Motor neuron (in vitro differentiated cells): Measurements from ENCODE around the gene ZBTB24. TPM values are rescaled to one million over a fixed set of nuclear protein-coding genes. Genes with fewer than 3 reads are reported as not detected.

Source experiments
- ATAC-seq, 8 experiments: fragments of 200-7000 bp; cut with Tn5 transposase; replicated peaks in 6 of 8; 2 replicates each; pipeline ENCODE4 v1.8.0; 2021; ENCODE audit warnings: mild to moderate bottlenecking in 8 of 8, moderate library complexity in 8 of 8
- H3K27ac ChIP-seq, 2 donors: fragments of 250-450 bp; sonication (Bioruptor Pico); 2 replicates each; pipeline ENCODE4 v1.9.0; 2021; ENCODE audit warnings: antibody characterized with exemption in 2 of 2, mild to moderate bottlenecking in 2 of 2, moderate library complexity in 1 of 2
- H3K4me1 ChIP-seq, 2 donors: fragments of 250-450 bp; sonication (Bioruptor Pico); replicated peaks in 1 of 2; 2 replicates each; pipeline ENCODE4 v1.6.1; 2021; ENCODE audit warnings: antibody characterized with exemption in 2 of 2, mild to moderate bottlenecking in 2 of 2, moderate library complexity in 1 of 2
- H3K4me3 ChIP-seq, 5 donors: fragments of 250-450 bp; sonication (Bioruptor Pico); 2 replicates each; pipeline ENCODE4 v1.9.0; 2021; ENCODE audit warnings: antibody characterized with exemption in 5 of 5, mild to moderate bottlenecking in 5 of 5, moderate library complexity in 4 of 5
- WGBS, 10 experiments: fragments of 450-650 bp; shearing (Covaris generic); methylation state at CpG; one replicate each; pipeline ENCODE4 v1.0.0; 2022; 5-methylcytosine and 5-hydroxymethylcytosine counted together
- in situ Hi-C, 9 experiments: fragments of 400-800 bp; cut with MboI; loops; one replicate each; pipeline ENCODE4 v1.15.0; 2021; ENCODE audit warnings: low sequenced_read_pairs in 9 of 9, low pct_unique_long_range_greater_than_20kb in 2 of 9; ENCODE audit not compliant: unreplicated experiment in 9 of 9
- total RNA-seq, 8 experiments: library from RNA; unstranded; fragments of 300-600 nt; gene quantifications; 2 replicates each; pipeline versions ENCODE4 v1.2.3 to v1.2.4, GENCODE V29; 2022

ZBTB24 gene
- total RNA-seq, 8 experiments from 2014 or later = 5.1 to 17.4 (median 7.9) TPM

DNA sequence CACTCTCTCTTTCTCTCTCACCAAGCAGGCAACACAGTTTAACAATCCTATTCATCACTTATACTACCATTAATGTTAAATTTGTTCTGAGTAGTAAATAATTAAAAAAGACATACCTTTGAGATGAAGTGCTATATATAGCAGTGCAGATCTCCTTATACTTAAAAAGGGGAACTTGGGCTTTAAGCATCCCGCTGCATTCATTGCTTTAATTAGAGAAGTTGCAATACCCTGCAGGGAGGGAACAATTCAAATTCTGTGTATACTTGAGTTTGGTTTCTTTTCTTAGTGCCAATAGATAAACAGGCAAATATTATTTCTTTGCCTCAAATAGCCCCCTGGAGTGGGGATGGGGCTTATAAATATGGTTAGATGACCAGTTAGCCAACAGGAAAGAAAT, 10.8 kb upstream of the ZBTB24 start:
- no peak overlapping the region for H3K4me3 ChIP-seq
- peaks cover 13 to 14% of the 10 kb centered on the region in 2 donors for H3K4me1 ChIP-seq
- ATAC-seq = no peak
- H3K27ac ChIP-seq = no peak overlapping the region
- WGBS, 10 experiments = 80 to 100% (median 95%) methylated on average over 1 of the region's 1 CpG; no CpG with 5 or more reads in 2 of the 10 experiments
- in situ Hi-C loops = no loop called here

DNA sequence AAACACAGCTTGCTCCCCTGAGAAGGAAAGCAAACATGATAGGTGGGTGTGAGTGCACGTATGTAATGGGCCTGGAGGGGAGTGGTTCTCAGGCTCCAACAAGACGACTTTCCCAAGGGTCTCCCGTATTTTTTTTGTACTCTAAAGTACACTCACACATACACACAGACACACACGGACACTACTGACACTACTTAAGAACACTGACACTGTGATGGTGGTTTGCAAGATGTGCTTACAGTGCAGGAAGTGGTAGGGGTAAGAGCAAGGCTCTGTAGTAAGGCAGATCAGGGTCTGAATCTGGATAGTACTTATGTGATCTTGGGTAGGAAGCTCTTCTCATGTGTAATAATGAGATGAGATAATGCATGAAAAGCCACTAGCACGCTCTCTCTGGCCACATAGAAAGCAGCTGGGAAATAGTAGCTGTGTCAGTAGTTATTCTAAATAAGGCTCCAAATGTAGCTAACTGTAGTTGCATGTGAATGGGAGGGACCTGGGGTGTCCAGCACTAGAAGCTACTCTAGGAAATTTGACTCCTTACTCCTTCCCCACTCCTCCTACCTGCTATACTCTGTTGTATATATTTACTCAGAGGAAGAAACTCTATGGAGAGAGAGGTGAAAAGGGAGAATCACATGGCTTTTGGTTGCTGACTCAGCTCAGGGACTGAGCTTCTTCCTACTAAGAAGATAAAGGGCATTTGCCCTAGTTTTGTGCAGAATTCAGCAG, 8.4 kb upstream of the ZBTB24 start:
- in situ Hi-C loops = no loop called here
- ATAC-seq = peak; percentile 70 to 92 (median 87)
- no peak overlapping the region for H3K4me3 ChIP-seq
- 7 to 83% (median 40%) methylated on average over 1 to 4 of the region's 5 CpGs; no CpG with 5 or more reads in 3 of the 10 experiments for WGBS, 10 experiments
- peak overlapping the region in 1 of 2 donors; percentile 40 for H3K27ac ChIP-seq
- peaks cover 13 to 14% of the 10 kb centered on the region in 2 donors for H3K4me1 ChIP-seq

GRCh38 chr6:109490713-109491112, 7.7 kb upstream of the ZBTB24 start:
- Histone ChIP-seq H3K4me3 (no peak overlapping the region), H3K4me1 (peaks cover 9 to 14% of the 10 kb centered on the region in 2 donors), H3K27ac (no peak overlapping the region)
- WGBS, 10 experiments = 0 to 70% (median 36%) methylated on average over 1 to 2 of the region's 2 CpGs; no CpG with 5 or more reads in 5 of the 10 experiments
- in situ Hi-C loops = no loop called here
- peak in 5 of 8 experiments; percentile 24 to 44 (median 29) for ATAC-seq

DNA sequence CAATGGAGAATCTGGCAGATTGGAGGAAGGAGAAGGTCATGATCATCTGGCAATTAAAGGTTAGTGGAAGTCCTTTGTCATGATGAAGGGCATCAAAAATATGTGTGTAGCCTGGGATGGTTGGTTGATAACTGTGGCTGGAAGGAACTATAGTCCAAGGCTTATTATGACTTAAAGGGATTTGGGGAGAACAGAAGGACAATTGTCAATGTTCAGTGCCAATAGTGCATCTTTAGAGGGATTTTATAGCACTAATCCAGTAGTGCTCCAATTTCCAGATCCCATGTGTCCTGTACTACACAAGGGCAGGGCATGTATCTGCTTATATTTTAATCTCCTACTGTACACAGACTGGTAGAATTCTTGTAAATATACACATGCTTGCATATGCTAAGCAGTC, 5.0 kb upstream of the ZBTB24 start:
- no peak overlapping the region for H3K4me3 ChIP-seq
- in situ Hi-C loops = no loop called here
- no peak overlapping the region for H3K27ac ChIP-seq
- ATAC-seq = peak in 1 of 8 experiments; percentile 25
- H3K4me1 ChIP-seq = peaks cover 9 to 14% of the 10 kb centered on the region in 2 donors

DNA sequence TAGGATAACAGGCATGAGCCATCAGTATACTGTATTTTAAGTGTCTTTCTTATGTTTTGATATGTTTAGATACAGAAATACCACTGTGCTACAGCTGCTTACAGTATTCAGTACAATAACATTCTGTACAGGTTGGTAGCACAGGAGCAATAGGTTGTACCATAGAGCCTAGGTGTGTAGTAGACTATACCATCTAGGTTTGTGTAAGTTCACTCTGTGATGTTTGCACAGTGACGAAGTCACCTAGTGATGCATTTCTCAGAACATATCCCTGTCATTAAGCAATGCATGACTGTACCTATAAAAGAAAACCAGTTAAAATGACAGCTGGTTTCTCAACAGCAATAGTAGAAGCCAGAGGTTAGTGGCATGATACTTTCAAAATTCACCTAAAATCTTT, 3.0 kb upstream of the ZBTB24 start:
- Histone ChIP-seq H3K4me1 (peaks cover 8 to 17% of the 10 kb centered on the region in 2 donors), H3K4me3 (no peak overlapping the region), H3K27ac (no peak overlapping the region)
- in situ Hi-C loops = no loop called here
- ATAC-seq = no peak
- WGBS, 10 experiments = 67 to 100% (median 100%) methylated on average over 1 of the region's 1 CpG; no CpG with 5 or more reads in 3 of the 10 experiments

GRCh38 chr6:109485266-109485935, 2.4 kb upstream of the ZBTB24 start:
- ATAC-seq = no peak
- Histone ChIP-seq H3K27ac (no peak overlapping the region), H3K4me1 (peaks cover 11 to 18% of the 10 kb centered on the region in 2 donors), H3K4me3 (no peak overlapping the region)
- 33 to 93% (median 83%) methylated on average over 1 to 3 of the region's 3 CpGs; no CpG with 5 or more reads in 3 of the 10 experiments for WGBS, 10 experiments
- in situ Hi-C loops = no loop called here

GRCh38 chr6:109484122-109484521, 1.1 kb upstream of the ZBTB24 start:
- ATAC-seq = no peak
- 4 to 83% (median 64%) methylated on average over 1 to 3 of the region's 3 CpGs; no CpG with 5 or more reads in 1 of the 10 experiments for WGBS, 10 experiments
- peak overlapping the region in 2 of 5 donors; percentile 49 to 52 for H3K4me3 ChIP-seq
- in situ Hi-C loops = no loop called here
- H3K27ac ChIP-seq = no peak overlapping the region
- peaks cover 19 to 31% of the 10 kb centered on the region in 2 donors for H3K4me1 ChIP-seq

DNA sequence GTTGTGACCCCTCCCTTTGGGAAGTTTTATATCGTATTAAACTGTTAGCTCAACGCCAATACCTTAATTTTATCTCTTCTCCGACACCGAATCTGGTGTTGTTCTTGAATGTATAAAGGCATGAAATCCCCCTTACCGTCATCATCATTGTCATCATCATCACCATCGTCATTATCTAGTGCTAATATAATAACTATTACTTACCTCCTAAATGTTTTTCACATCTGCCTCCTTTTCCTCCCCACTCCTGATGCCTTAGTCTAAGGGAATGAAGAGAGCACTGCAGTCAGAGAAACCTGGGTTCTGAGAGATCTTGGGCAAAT, 677 bp upstream of the ZBTB24 start:
- Histone ChIP-seq H3K27ac (no peak overlapping the region), H3K4me3 (peak overlapping the region; percentile 44 to 73 (median 52)), H3K4me1 (peaks cover 21 to 35% of the 10 kb centered on the region in 2 donors)
- 0 to 20% (median 0%) methylated on average over 1 to 2 of the region's 6 CpGs; no CpG with 5 or more reads in 7 of the 10 experiments for WGBS, 10 experiments
- in situ Hi-C loops = no loop called here
- no peak for ATAC-seq

DNA sequence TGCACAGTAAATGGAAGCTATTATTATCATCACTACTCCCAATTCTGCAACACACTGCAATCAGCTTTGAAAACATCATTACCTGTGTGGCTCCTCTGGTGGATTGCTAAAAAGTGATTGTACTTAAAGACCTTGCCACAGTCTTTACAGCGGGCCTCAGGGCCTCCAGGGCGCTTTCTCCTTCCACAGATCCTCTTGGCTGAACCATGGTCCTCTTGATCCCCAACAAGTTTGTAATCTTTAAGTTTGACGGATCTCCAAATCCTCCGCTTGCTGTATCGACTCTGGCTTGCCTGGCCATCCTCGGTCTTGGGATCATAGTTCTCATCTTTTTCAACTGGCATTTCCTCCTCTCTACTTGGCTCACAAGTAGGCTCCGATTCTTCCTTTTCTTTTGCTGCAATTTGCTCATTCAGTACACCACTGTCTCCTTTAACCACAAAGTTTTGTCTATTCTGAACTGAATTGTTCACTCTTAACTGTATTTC, 2.0 kb downstream of the ZBTB24 start:
- Histone ChIP-seq H3K4me3 (no peak overlapping the region), H3K4me1 (peaks cover 29 to 45% of the 10 kb centered on the region in 2 donors), H3K27ac (no peak overlapping the region)
- 84 to 100% (median 96%) methylated on average over 1 to 7 of the region's 7 CpGs for WGBS, 10 experiments
- in situ Hi-C loops = no loop called here
- no peak for ATAC-seq

DNA sequence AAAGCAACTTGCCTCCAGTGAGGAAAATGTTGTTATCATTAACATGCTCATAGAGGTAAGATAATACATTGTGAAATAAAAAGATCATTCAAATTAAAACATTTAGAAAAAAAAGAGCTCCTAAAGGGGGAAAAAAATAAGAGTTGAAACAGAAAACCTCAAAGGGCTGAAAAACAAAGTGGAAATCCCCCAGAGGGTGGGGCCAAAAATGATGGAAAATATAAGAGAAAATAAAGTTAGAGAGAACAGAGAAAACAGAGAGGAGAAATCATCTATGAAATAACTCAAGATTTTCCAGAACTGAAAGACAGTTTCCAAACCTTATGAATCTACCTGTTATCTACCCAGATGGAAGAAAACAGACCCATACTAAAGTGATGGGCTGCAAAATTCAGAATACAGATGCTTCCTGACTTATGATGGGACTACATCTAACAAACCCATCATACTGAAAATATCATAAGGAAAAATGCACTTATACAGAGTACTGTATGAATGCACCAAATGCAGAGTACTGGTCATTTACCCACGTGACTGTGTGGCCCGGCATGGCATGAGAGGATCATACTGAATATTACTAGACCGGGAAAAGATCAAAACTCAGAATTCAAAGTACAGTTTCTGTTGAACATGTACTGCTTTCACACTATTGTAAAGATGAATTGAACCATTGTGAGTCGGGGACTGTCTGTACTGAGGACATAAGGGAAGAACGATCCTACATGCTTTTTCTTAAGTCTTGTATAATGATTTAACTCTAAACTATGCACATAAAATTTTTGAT, 4.0 kb downstream of the ZBTB24 start:
- in situ Hi-C loops = no loop called here
- 4 to 79% (median 59%) methylated on average over 2 to 5 of the region's 5 CpGs; no CpG with 5 or more reads in 3 of the 10 experiments for WGBS, 10 experiments
- no peak for ATAC-seq
- peak overlapping the region in 1 of 5 donors; percentile 8 for H3K4me3 ChIP-seq
- H3K4me1 ChIP-seq = peaks cover 29 to 45% of the 10 kb centered on the region in 2 donors
- no peak overlapping the region for H3K27ac ChIP-seq

DNA sequence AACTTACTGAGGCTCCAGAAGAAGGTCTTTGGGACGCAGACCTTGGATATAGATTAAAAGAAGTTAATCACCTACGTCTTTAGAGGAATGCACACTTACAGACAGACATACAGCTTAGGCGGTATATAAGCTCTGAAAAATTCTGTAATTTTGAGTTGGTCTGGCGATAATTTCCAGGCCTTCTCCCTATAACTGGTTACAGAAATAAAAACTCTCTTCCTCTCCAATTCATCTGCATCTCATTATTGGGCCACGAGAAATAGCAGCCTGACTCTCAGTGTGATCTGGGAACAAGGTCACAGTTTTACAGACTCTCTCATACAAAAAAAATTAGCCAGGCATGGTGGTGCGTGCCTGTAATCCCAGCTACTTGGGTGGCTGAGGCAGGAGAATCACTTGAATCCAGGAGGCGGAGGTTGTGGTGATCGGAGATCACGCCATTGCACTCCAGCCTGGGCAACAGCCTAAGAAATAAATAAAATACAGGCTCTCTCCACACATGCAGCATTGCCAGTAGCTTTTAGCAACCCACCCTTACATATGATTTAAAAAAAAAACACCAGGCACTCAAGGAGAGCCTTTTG, 4.7 kb downstream of the ZBTB24 start:
- Histone ChIP-seq H3K4me3 (no peak overlapping the region), H3K27ac (no peak overlapping the region), H3K4me1 (peaks cover 29 to 45% of the 10 kb centered on the region in 2 donors)
- ATAC-seq = peak in 1 of 8 experiments; percentile 5
- WGBS, 10 experiments = 18 to 83% (median 39%) methylated on average over 3 to 9 of the region's 9 CpGs; no CpG with 5 or more reads in 1 of the 10 experiments
- in situ Hi-C loops = no loop called here

GRCh38 chr6:109477725-109478124, 5.3 kb downstream of the ZBTB24 start:
- Histone ChIP-seq H3K4me1 (peaks cover 29 to 45% of the 10 kb centered on the region in 2 donors), H3K4me3 (no peak overlapping the region), H3K27ac (no peak overlapping the region)
- in situ Hi-C loops = no loop called here
- peak in 1 of 8 experiments; percentile 14 for ATAC-seq
- 0 to 50% (median 6%) methylated on average over 1 to 2 of the region's 2 CpGs; no CpG with 5 or more reads in 3 of the 10 experiments for WGBS, 10 experiments
